Left kidney (tissue), 8 donors: ENCODE data around the gene ANXA2. TPM values are rescaled to one million over a fixed set of nuclear protein-coding genes. Genes with fewer than 3 reads are reported as not detected.
A peak's percentile ranks its signal among the peaks of the same experiment; 100 is the strongest.

Source experiments
- DNase-seq: peaks from one replicate; pipeline ENCODE4 v3.0.0-alpha.2; 2013
- long read RNA-seq, 8 donors: transcript quantifications; one replicate each; lab custom pipeline, GENCODE V29; 2026
- polyA plus RNA-seq: library from polyadenylated mRNA; unstranded; fragments of 120-200 nt; gene quantifications from one replicate; pipeline ENCODE4 v1.2.1, GENCODE V29; 2013; ENCODE audit not compliant: insufficient read length

Gene ANXA2
- polyA plus RNA-seq: 510 TPM
- long read RNA-seq, donor 1, transcript ANXA2-204 (13 exons, 1,435 nt): major isoform, 156 of 423 reads
- long read RNA-seq, donor 1, transcript ANXA2-203 (14 exons, 1,444 nt): minor isoform, 5 of 423 reads
- long read RNA-seq, donor 1, partial matches to known transcripts: 249 of 423 reads
- long read RNA-seq, donor 1, other reads (novel, unspliced or antisense): 12 of 423 reads
- long read RNA-seq, donor 2, transcript ANXA2-203 (14 exons, 1,444 nt): minor isoform, 12 of 314 reads
- long read RNA-seq, donor 2, transcript ANXA2-204 (13 exons, 1,435 nt): major isoform, 145 of 314 reads
- long read RNA-seq, donor 2, partial matches to known transcripts: 142 of 314 reads
- long read RNA-seq, donor 2, other reads (novel, unspliced or antisense): 11 of 314 reads
- long read RNA-seq, donor 3, transcript ANXA2-204 (13 exons, 1,435 nt): major isoform, 144 of 353 reads
- long read RNA-seq, donor 3, transcript ANXA2-203 (14 exons, 1,444 nt): minor isoform, 9 of 353 reads
- long read RNA-seq, donor 3, partial matches to known transcripts: 182 of 353 reads
- long read RNA-seq, donor 3, other reads (novel, unspliced or antisense): 12 of 353 reads
- long read RNA-seq, donor 4, transcript ANXA2-204 (13 exons, 1,435 nt): major isoform, 7 of 35 reads
- long read RNA-seq, donor 4, partial matches to known transcripts: 27 of 35 reads
- long read RNA-seq, donor 4, other reads (novel, unspliced or antisense): 0 of 35 reads
- long read RNA-seq, donor 5, transcript ANXA2-203 (14 exons, 1,444 nt): minor isoform, 20 of 790 reads
- long read RNA-seq, donor 5, transcript ANXA2-204 (13 exons, 1,435 nt): major isoform, 408 of 790 reads
- long read RNA-seq, donor 5, partial matches to known transcripts: 293 of 790 reads
- long read RNA-seq, donor 5, other reads (novel, unspliced or antisense): 61 of 790 reads
- long read RNA-seq, donor 6, transcript ANXA2-204 (13 exons, 1,435 nt): major isoform, 158 of 408 reads
- long read RNA-seq, donor 6, transcript ANXA2-203 (14 exons, 1,444 nt): minor isoform, 9 of 408 reads
- long read RNA-seq, donor 6, partial matches to known transcripts: 215 of 408 reads
- long read RNA-seq, donor 6, other reads (novel, unspliced or antisense): 20 of 408 reads
- long read RNA-seq, donor 7, transcript ANXA2-203 (14 exons, 1,444 nt): minor isoform, 8 of 586 reads
- long read RNA-seq, donor 7, transcript ANXA2-204 (13 exons, 1,435 nt): major isoform, 253 of 586 reads
- long read RNA-seq, donor 7, partial matches to known transcripts: 294 of 586 reads
- long read RNA-seq, donor 7, other reads (novel, unspliced or antisense): 26 of 586 reads
- long read RNA-seq, donor 8, transcript ANXA2-203 (14 exons, 1,444 nt): minor isoform, 9 of 161 reads
- long read RNA-seq, donor 8, transcript ANXA2-204 (13 exons, 1,435 nt): major isoform, 71 of 161 reads
- long read RNA-seq, donor 8, partial matches to known transcripts: 71 of 161 reads
- long read RNA-seq, donor 8, other reads (novel, unspliced or antisense): 7 of 161 reads

DNA sequence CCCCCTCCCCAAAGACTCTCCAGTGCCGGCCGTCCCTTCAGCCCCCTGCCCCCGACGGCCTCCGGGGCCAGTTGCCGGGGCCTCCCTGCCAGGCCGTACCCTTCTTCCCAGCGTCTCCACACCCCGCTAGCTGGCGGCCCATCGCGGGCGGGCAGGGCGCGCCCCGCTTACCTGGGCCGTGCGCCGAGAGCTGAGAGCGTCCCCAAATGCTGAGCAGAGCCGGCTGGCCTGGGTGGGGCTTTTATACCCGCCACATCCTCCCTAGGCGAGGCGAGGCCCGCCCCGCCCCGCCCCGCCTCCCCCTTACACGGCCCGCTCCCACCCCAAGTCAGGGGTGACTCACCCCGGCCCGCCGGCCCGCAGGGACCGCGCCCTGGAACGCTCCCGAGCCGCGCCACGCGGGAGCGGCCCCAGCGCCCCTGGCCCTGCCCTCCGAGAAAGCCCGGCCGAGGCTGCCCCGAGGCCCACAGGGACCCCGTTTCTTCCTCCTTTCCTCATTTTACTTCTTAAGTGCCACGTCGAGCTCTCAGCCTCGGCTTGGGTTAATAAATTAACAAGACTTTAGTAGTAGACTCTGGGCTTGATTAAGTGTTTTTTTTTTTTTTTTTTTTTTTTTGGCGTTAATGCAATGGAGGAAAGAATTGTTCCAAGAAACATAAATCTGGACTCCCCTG, at the start of gene ANXA2:
Gene ANXA2 (minus strand): TSS at position 215 of the 674 bp plus-strand sequence. CDS start 11,911 bp downstream, outside the sequence.
- DNase-seq: peak; percentile 72

DNA sequence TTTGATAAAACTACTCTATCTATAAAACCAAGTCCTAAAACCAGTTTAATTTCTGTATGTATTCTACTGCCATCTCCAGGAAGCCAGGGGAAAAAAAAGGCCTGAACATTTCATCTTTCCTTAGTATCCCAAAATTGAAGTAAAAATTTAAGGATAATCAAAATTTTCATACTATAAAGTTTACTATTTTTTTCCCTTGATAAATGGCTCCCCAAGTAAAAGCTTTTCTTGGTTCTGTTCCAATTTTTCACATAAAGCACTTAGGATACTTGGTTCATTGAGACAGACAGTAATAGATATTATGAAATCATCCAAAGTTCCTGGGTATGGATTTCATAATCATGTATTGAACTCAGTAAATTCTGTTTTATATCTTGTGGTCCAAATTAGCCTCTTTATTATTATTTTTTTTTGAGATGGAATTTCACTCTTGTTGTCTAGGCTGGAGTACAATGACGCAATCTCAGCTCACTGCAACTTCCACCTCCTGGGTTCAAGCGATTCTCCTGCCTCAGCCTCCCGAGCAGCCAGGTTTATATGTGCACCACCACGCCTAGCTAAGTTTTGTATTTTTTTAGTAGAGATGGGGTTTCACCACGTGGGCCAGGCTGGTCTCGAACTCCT, 46.6 kb upstream of the ANXA2 start:
- DNase-seq: no peak

DNA sequence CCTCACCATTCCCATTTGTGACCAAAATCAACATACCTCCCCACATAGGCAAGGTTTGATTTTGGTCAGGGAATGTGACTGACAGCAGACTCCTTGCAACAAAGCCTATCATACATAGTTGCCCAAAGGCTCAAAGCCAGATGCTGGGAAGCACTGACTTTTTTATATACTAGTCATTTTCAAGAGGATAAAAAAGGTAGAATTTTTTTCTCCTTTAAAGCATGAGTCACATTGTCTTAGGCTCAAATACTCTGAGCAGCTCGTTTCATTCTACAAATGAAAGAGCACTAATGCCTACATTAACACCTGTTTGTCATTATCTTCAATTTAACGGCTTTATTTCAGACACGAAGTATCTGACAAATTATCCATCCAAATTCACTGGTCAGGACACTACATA, 45.0 kb upstream of the ANXA2 start:
- no peak for DNase-seq

DNA sequence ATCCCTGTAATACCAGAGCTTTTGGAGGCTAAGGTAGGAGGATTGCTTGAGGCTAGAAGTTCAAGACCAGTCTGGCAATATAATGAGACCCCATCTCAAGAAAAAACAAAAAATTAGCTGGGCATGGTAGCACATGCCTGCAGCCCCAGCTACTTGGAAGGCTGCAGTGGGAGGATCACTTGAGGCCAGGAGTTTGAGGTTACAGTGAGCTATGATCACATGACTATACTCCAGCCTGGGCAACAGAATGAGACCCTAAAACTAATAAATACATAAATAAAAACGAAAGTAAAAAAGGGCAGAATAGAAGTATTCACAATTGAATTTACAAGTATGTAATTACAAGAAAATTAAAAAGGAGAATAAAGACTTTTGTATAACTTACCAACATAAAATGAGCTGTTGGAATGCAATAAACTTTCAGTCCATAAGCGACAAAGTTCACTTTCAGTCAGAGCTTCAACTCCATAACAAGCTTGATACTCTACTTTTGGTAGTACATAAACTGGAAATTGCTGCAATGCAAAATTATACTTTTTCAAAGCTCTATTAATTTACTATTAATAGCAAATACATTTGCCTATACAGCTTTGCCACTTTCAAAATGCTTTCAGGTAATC, 44.4 kb upstream of the ANXA2 start:
- DNase-seq: no peak

DNA sequence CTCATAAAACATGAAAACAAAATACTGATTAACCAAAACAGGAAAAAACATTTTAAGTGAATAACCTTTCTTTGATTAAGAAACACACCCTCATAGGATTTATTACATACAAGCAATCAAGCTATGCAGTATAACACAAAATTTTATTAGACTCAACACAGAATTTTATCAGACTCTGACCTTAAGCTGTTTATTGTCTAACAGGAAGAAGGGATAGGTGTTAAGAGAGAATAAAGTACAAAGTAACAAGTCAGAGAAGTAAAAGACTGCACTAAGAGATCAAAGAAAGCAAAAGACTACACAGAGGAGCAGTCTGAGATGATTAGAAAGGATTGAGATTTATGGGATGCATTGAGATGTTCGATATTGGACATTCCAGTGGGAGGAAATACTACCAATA, 43.5 kb upstream of the ANXA2 start:
- DNase-seq: no peak

DNA sequence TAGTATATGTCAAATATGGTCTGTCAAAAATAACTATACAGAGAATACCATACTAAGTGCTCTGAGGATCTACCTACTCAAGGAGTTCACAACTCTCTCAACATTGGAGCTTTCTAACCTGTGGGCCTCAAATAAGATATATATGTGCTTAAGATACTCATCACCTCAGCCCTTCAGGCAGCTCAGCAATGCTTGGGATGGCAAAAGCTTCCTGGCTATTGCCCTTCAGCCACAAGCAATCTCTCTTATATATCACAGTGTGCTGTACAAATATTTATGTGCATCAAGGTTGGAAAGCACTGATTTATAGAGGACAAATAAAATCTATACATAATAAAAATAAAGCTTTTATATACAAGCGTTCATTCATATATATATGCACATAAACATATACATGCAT, 40.9 kb upstream of the ANXA2 start:
- DNase-seq: no peak

DNA sequence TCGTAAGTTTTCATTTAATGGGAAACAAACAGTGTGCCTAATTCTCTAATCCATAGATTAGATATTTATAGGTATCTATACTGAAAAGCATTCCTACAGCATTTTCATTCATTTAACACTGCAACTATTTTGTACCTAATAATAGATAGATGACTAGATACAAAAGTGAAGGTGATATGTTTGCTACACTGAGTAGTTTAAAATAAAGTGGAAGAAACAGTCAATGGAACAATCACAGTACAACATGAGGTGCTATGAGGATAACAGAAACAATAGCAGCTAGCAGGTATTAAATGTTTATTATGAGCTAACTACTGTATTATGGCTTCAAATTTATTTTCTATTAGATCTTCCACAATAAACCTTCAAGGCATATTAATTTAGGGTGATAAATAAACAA, 31.1 kb upstream of the ANXA2 start:
- no peak for DNase-seq

DNA sequence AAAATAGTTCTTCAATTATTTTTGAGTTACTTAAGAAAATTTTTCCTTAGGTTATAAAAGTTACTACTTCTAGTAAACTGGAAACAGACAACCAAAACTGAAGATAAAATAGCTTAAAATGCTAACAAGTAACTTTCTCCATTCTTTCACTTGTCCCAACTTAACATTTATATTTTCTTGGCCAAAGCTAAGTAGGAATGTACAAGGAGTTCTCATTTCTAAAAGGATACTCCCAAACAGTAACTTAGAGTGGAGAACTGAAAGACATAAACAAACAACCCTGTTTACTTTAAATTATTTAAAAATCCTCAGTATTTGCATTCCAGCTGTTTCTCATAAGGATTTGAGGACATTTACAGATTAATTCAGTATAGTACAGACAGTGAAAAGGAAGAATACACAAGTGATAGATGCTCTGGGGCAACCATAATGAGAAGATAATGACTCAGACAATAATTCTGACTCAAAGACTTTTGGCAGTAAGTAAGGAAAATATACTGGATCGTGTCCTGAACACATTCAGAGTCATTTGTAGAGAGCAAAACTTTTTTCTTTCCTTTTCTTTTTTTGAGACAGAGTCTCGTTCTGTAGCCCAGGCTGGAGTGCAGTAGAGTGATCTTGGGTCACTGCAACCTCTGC, 29.2 kb upstream of the ANXA2 start:
- DNase-seq: no peak

DNA sequence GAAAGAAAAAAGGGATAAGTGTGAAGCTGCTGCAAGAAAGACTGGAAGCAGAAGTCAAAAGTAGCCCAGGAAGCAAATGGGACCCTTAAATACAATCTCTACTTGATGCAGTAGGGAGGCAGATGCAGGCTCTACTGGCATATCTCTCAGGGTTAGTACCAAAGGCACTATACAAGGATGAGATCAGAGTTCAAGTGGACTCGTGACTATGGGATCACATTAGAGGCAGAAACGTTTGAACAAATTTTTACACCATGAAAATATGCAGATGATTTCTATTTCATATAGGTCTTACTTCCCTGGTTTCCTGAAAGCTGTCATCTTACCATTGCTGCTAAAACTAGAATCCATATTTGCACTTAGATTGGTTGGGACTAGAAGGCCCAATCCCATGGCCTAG, 27.7 kb upstream of the ANXA2 start:
- no peak for DNase-seq

DNA sequence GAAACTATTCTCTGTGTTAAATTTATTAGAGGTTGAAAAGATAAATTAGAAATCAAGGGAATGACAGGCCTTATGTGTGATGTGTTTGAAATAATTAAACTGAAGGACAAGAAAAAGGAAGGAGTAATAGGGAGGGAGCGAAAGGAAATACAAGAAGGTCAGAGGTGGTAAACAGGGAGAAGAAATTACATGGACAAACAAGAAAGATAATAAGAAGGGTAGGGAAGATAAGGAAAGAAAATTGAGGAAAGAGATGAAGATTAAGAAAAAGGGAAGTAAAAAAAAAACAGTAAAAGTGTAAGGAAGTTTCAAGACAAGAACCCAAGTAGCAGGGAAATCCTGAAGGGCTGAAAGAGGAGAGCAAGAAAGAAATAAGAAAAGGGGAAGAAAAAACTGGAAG, 26.2 kb upstream of the ANXA2 start:
- no peak for DNase-seq

DNA sequence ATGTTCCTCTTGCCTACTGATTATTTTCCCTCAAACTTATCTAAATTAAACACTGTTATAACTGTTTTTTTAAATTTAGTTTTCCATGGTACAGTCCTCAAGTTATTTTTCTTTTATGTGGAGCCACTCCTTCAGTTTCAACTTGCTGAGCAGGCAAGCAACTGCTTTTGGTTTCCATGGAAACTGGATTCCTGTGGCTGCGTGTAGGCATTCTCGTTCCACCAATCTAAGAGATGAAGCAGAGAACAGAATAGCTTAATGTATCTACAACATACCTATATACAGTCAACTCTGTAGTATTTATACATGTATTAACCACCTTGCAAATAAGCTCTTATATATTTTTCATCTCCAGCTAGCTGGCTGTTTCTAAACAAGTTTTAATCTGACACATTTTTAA, 25.8 kb upstream of the ANXA2 start:
- peak; percentile 77 for DNase-seq

DNA sequence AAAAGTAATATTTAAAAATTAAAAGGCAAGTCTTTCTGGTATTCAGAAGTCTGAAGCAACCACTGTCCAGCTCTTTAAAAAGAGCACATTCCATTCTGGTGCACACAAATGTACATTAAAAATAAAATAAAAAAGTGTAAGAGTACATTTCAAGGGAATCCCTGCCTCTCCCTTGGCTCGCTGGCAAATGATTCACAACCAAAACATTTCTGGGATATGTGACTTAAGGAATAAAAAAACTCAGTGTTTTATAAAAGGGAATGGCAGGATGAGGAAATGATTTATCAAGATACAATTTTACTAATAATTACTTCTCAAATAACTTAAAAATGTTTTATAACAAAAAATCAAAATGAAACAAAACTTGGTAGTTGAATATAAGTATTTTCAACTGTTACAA, 23.8 kb upstream of the ANXA2 start:
- no peak for DNase-seq

DNA sequence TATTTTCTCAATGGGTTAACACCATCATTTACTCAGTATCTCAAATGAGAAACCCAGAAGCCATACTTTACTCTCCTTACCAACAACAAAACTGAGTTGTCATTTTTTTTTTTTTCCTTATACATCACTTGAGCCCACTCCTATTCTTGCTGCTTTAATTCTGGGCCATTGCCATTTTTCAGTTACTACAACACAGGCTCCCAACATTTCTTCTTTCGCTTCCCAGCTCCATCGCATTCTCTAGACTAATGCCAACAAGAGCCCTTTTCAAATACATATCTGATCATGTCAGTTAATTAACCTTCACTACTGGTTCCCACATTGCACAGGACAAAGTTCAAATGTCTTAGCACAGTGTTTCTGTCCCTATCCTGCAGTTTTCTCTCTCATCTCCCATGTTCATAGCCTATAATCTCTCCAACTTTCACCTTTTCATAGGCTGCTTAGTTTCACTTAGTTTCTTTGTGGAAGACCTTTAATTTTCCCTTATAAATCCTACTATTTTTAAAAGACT, 22.5 kb upstream of the ANXA2 start:
- no peak for DNase-seq

DNA sequence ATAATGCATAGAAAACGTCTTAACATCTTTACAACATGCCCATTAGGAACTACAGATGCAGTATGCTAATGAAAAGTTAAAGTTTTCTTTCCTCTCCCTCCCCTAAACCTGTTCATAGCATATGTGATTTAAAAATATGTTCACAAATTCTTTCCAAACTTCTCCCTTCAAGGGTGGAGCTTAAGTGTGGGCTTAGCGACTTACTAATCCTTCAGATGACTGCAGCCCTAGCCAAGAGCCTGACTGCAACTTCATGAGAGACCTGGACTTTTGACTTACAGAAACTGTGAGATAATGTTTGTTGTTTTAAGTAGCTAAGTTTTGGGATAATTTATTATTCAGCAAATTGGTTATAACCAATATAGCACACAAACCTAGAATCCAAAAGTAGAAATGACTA, 22.0 kb upstream of the ANXA2 start:
- no peak for DNase-seq

DNA sequence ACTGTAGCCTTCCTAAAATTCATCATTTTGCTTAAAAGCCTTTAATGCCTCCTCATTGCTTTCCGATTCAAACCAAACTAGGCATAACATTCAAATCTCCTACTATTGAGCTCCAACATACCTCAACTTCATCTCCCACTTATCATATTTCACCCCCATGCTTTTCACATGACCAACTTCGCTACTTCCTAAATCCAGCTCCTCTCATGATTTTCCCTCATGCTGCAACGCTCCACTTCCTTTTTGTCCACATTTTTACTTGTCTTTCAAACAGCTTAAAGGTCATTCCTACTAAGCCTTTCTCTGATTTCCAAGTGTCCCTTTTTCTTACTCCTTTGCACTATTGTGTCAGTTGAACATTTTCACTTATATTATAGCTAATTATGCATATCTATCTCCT, 20.3 kb upstream of the ANXA2 start:
- no peak for DNase-seq

DNA sequence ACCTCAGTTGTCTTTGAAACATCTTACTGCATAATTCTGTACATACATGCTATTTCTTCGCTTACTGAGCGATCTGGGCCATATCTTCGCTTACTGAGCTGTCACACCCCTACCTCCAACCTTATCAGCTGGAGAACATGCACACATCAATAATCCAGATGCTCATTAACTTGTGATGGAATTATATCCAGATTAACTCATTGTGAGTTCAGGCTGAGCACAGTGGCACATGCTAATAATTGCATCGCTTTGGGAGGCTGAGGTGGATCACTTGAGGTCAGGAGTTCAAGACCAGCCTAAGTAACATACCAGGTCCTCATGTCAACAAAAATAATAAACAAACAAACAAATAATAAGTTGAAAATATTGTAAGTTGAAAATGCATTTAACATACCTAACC, 19.3 kb upstream of the ANXA2 start:
- no peak for DNase-seq

DNA sequence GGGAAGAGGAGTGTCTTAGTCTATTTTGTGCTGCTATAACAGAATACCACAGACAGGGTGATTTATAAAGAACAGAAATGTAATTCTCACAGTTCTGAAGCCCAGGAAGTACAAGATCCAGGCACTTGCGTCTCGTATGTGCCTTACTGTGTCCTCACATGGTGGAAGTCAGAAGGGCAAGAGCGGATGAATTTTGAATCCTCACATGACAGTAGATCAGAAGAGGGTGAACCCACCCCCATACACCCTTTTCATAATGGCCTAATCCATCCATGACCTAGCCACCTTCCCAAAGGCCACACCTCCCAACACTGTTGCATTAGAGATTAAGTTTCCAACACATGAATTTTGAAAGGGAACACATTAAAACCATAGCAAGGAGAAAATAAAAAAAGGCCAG, 18.7 kb upstream of the ANXA2 start:
- DNase-seq: no peak

DNA sequence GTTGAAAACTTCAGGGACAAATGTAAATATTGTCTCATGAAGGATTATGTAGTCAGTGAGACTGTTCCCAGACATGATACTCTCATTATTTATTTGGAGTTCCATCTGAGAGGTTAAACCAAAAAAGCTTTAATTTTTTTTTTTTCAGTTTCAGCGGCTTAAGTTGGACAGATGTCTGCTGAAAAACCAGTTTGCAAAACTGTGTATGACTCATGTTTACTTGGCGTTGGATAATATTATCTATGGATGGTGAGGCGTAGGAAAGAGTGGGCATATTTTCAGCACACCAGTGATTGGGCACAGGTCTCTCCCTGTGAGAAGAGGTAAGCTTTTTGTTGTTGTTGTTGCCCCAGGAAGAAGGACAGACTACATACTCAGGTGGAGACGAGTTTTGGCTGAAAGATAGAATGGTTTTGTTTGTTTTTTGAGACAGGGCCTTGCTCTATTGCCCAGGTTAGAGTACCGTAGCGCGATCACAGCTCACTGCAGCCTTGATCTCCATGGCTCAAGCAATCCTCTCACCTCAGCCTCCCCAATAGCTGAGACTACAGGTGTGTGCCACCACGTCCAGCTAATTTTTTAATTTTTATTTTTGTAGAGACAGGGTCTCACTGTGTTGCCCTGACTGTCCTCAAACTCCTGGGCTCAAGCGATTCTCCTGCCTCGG, 16.4 kb upstream of the ANXA2 start:
- DNase-seq: no peak

DNA sequence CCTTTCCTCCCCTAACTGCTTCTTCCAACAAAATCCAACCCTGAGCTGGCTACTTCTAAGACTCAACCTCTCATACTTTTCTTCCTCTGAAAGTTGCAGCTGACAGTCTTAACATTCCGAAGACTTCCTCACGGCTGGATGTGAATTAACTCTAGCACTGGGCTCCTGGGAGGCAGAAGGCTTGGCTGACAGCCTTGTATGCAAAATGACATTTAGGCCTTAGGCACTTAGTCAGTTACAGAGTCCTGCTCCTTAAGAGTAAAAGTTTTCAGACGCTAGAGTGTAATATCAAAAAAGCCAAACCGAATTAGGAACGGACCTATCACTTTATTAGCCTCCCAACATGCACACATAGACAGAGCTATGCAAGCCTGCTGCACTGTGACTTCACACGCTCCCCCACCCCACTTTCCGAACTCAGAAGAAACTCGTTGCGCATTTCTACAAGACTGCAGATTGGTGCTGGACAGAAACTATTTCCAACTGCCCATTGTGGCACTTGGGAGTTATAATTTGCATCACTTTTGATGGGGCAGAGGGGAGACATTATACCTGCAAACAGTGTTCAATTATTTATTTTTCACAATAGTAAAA, 15.5 kb upstream of the ANXA2 start:
- DNase-seq: no peak
